Measurements from ENCODE around the gene BUD23.
A peak's percentile ranks its signal among the peaks of the same experiment; 100 is the strongest.
"Not testable (repeated sequence)": the region's sequence is repeated elsewhere in the genome, so short reads cannot be mapped to it uniquely, and the experiment has no call there.

The BUD23 gene

GRCh38 chr7:73668886-73669230 is 14.5 kb upstream of the BUD23 start:
- DNase-seq, result no peak

GRCh38 chr7:73669288-73669701 is 14.1 kb upstream of the BUD23 start:
- no peak for DNase-seq

- no peak for DNase-seq
Observed at GRCh38 chr7:73669858-73670385, 13.5 kb upstream of the BUD23 start.

GRCh38 chr7:73671322-73671661 is 12.1 kb upstream of the BUD23 start:
- no peak for DNase-seq

- DNase-seq, result no peak
Observed at GRCh38 chr7:73671857-73672445, 11.4 kb upstream of the BUD23 start.

- DNase-seq, result no peak
Observed at GRCh38 chr7:73674468-73675124, 8.8 kb upstream of the BUD23 start.

- DNase-seq, result not testable (repeated sequence)
Observed at GRCh38 chr7:73676062-73676461, 7.3 kb upstream of the BUD23 start.

- DNase-seq, result no peak
Observed at GRCh38 chr7:73678862-73679261, 4.5 kb upstream of the BUD23 start.

- DNase-seq, result no peak
Observed at GRCh38 chr7:73679709-73680108, 3.7 kb upstream of the BUD23 start.

- no peak for DNase-seq
Observed at GRCh38 chr7:73680501-73680900, 2.9 kb upstream of the BUD23 start.

- no peak for DNase-seq
Observed at GRCh38 chr7:73681031-73681430, 2.4 kb upstream of the BUD23 start.

GRCh38 chr7:73682745-73683055 is 697 bp upstream of the BUD23 start:
- no peak for DNase-seq

- no peak for DNase-seq
Observed at GRCh38 chr7:73683788-73684693, 644 bp downstream of the BUD23 start.

- no peak for DNase-seq
Observed at GRCh38 chr7:73685311-73685710, 1.9 kb downstream of the BUD23 start.

GRCh38 chr7:73688288-73688687 is 4.9 kb downstream of the BUD23 start:
- no peak for DNase-seq

- no peak for DNase-seq
Observed at GRCh38 chr7:73690646-73691045, 7.2 kb downstream of the BUD23 start.

GRCh38 chr7:73696372-73696771 is 13.0 kb downstream of the BUD23 start:
- no peak for DNase-seq

- DNase-seq, result no peak
Observed at GRCh38 chr7:73698410-73698809, 15.0 kb downstream of the BUD23 start.

GRCh38 chr7:73699370-73700068 is 16.1 kb downstream of the BUD23 start:
- no peak for DNase-seq

- DNase-seq, result no peak
Observed at GRCh38 chr7:73700069-73700423, 16.6 kb downstream of the BUD23 start.

GRCh38 chr7:73700581-73701134 is 17.3 kb downstream of the BUD23 start:
- DNase-seq, result no peak

GRCh38 chr7:73701357-73701995 is 18.1 kb downstream of the BUD23 start:
- DNase-seq, result peak in 1 of 2 donors; percentile 36

GRCh38 chr7:73702226-73702625 is 18.8 kb downstream of the BUD23 start:
- no peak for DNase-seq
